GM21515 (cell line): ENCODE measurements around the gene SLC6A4.
"Not testable (repeated sequence)": the region's sequence is repeated elsewhere in the genome, so short reads cannot be mapped to it uniquely, and the experiment has no call there.

Experiments used
- ATAC-seq: cut with Tn5 transposase; IDR thresholded peaks from one replicate; pipeline ENCODE4 v1.9.1; 2021; ENCODE audit not compliant: unreplicated experiment

The SLC6A4 gene

GRCh38 chr17:30220414-30220813 is 15.1 kb downstream of the SLC6A4 start:
- no peak for ATAC-seq

DNA sequence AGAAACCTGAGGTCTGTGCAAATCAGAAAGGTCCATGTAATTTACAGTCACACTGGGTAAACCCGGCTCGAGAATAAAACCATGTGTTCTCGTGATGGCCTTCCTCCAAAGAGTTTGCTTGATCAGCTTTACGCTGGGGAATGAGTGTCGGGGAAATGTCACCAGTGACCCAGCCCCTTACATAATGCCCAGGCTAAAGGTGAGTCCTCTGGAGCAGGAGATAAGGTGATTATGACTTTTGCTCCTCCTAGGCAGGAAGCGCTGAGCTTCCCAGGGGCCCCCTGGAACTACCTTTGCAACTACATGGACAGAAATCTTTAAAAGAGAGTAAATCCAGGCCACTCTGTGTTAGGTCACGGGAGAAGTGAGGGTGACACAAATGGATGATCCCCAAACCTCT is 15.7 kb downstream of the SLC6A4 start:
- no peak for ATAC-seq

GRCh38 chr17:30219315-30219714 is 16.2 kb downstream of the SLC6A4 start:
- ATAC-seq: no peak

GRCh38 chr17:30218799-30219198 is 16.7 kb downstream of the SLC6A4 start:
- no peak for ATAC-seq

- no peak for ATAC-seq
These were observed 17.7 kb downstream of the SLC6A4 start for GRCh38 chr17:30217746-30218245.

DNA sequence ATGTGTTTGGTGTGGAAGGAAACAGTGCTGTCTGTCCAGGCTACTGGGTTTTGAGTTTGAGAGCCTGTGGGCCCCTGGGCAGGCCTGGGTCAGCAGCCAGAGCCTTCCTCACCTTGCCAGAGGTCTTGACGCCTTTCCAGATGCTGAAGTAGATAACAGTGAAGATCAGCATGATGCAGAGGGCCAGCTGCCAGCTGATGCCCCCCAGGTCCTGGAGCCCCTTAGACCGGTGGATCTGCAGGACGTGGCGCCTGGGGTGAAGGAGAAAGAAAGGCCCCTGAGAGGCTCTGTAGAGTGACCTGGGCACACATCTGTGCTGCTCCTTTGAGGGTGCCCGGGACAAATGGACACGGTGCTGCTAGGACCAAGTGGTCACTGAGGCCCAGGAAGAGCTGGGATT is 18.4 kb downstream of the SLC6A4 start:
- ATAC-seq: no peak

- no peak for ATAC-seq
These were observed 22.7 kb downstream of the SLC6A4 start for GRCh38 chr17:30212750-30213149.

DNA sequence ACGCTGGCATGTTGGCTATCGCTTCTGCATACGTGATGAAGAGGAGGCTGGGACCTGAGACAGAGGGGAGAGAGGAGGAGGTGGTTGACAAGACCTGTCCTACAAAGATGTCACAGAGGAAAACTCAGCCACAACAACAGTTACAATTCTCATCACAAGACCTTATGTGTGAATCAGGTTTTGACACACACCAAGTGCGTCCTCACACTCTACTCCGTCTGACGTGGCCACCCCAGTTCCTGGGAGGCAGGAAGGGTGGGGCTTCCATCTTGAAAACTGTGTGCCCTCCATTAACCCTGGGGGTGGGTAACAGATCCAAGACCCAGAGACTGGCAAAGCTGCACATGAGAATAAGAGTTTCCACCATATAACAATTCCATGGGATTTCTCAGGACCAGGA is 24.1 kb downstream of the SLC6A4 start:
- no peak for ATAC-seq

DNA sequence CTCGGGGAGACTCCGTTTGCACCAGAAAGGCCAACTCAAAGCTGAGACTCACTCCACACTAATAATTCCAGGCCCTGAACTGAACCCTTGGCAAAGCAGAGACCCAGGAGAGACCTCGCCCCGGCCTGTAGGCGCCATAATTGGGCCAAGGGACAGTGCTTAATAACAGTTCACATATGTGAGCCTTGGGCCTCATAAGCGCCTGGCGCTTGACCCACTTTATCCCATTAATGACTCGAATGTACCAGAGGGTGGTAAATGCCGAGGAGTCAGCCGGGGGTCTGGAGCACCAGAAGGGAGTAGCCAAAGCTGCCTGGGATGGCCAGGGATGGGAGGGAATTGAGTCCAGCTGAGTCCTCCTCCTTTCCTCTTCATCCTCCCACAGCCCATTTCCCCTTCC is 24.6 kb downstream of the SLC6A4 start:
- ATAC-seq: no peak

GRCh38 chr17:30210366-30210765 is 25.1 kb downstream of the SLC6A4 start:
- no peak for ATAC-seq

DNA sequence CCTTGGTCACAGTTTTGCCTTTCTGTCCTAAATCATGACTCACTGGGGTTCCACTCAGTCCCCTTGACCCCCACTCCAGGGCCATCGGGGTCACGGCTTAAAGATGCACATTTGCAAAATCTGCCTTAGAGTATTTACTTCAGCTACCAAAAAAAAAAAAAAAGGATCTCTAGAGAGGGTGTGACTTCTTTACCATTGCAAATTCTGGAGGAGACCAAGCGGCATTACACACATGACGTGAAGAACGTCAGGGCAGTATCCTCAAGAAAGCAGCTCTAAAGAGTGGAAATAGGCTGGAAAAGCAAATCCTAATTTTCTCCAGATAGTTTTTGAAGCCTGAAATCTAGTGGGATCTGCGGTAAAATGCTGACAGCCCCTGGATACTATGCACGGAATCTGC is 25.6 kb downstream of the SLC6A4 start:
- no peak for ATAC-seq

- no peak for ATAC-seq
These were observed 27.3 kb downstream of the SLC6A4 start for GRCh38 chr17:30208214-30208613.

DNA sequence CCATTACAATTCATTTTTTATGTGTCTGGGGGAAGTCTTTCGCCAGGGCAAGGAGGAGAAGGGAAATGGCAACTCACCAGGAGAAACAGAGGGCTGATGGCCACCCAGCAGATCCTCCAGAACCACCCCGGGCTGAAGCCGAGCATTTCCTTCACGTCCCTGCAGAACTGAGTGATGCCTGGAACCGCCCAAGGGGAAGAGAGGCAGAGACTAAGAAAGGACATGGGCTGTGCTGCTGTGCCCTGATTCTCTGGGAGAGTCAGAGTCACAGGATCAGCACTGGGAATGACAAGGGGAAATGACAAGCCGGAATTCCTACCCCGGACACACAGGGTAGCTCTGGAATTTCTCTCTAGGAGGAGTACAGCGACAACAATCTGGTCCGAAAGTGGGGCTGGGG is 27.8 kb downstream of the SLC6A4 start:
- ATAC-seq: no peak

GRCh38 chr17:30203471-30203981 is 32.0 kb downstream of the SLC6A4 start:
- no peak for ATAC-seq

GRCh38 chr17:30200656-30201055 is 34.8 kb downstream of the SLC6A4 start:
- ATAC-seq: not testable (repeated sequence)

DNA sequence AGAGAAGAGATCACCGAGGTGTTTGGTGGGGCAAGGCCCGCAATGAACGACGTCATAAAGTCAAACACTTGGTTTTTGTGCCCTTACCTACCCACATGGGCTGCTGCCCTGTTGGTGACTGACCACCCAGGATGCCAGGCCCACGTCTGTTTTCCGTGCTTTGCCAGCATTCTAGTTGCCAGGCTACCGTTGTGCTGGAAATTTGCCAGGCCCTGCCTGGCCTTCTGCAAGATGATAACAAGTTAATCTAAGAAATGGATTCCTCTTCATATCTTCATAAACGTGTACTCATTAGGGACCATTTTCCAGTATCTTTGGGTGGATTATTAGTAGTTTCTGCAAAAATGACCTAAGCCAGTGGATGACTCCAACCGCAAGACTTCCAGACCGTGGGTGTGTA is 35.4 kb downstream of the SLC6A4 start:
- ATAC-seq: no peak

- no peak for ATAC-seq
These were observed 35.9 kb downstream of the SLC6A4 start for GRCh38 chr17:30199600-30199999.

GRCh38 chr17:30197416-30197815 is 38.1 kb downstream of the SLC6A4 start:
- no peak for ATAC-seq

GRCh38 chr17:30196504-30196903 is 39.0 kb downstream of the SLC6A4 start:
- ATAC-seq: no peak

DNA sequence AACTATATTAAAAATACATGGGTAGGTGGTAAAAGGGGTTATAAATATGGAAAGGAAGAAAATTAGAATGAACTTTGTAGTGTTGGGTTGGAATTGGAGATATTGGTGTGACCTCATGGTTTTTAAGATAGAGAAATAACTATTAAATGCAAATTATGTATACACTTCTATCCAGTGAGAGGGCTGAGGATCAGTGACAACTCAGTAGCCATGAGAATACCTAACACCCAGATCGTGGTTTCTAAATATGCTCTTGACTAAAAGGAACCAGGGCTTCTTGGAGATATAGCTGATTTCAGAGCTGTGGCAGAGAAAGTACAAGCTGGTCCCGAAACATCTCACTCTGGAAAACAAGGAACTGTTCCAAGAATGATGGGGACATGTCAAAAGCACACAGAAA is 44.4 kb downstream of the SLC6A4 start:
- ATAC-seq: no peak

DNA sequence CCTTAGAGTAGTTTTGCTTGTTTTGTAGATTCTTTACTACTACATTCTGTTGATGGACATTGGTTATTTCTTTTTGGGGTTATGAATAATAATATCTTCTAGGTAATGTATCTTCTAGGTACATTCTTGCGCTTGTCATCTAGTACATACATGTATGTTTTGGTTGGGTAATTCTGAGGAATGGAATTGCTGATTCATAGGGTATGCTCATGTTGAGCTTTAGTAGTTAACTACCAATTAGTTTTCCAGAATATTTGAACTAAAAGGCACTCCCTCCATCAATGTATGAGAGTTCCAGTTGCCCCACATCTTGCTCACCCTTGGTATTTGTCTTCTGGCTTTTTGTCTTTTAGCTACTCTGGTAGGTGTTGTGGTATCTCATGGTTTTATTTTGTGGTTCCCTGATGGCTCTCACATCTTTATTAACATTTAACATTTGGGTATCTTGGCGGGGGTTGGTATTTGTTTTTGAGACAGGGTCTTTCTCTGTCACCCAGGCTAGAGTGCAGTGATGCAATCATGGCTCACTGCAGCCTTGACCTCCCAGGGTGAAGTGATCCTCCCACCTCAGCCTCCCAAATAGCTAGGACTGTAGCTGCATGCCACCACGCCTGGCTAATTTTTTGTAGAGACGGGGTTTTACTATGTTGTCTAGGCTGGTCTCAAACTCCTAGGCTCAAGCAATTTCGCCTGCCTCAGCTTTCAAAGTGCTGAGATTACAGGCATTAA is 47.1 kb downstream of the SLC6A4 start:
- ATAC-seq: no peak

DNA sequence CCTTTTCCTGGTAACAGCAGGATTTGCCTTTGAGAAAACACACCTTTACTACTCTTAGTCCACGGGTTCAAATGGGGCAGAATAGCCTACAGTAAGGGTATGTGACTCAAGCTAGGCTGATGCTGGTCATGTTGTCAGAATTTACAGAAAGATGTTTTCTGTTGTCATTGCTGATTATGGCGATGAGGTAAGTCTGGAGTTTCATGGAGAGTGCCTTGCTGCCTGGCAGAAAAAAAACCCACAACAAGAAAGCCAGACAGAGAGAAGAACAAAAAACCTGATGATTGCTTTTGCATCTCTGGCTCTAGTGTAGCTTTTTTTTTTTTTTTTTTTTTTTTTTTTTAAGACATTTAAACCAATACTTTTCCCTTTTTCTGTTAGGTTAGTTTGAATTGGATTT is 47.9 kb downstream of the SLC6A4 start:
- ATAC-seq: no peak

- no peak for ATAC-seq
These were observed 48.7 kb downstream of the SLC6A4 start for GRCh38 chr17:30186761-30187160.
